HCT116 (cell line): ENCODE data around the gene TPP1. TPM values are rescaled to one million over a fixed set of nuclear protein-coding genes. Genes with fewer than 3 reads are reported as not detected.

Source experiments
- ATAC-seq: fragments of 200-7000 bp; cut with Tn5 transposase; 2 replicates; pipeline ENCODE4 v1.9.1; 2020; ENCODE audit warnings: mild to moderate bottlenecking, moderate library complexity
- BruUV-seq: library from RNA; stranded (reverse); fragments of 400-500 nt; replicated peaks from 2 replicates; lab custom pipeline; 2021; lab: Mats Ljungman, UMichigan
- CTCF ChIA-PET: fragments of 300-600 bp; sonication (Branson Sonifier 250); formaldehyde crosslinking; loops from one replicate; lab custom pipeline; 2021; ENCODE audit warnings: antibody characterized with exemption; lab: Charles Lee
- POLR2A ChIA-PET: fragments of 300-600, 350-600 bp; sonication (Branson Sonifier 250); formaldehyde crosslinking; loops from one replicate; lab custom pipeline; 2021; ENCODE audit warnings: antibody characterized with exemption; lab: Charles Lee
- RAD21 ChIA-PET, 2 experiments: fragments of 300-600 bp; sonication (Branson Sonifier 250); formaldehyde crosslinking; loops; one replicate each; lab custom pipeline; 2023; ENCODE audit warnings: low total read pairs in 2 of 2; ENCODE audit not compliant: uncharacterized antibody in 2 of 2, unreplicated experiment in 2 of 2, low non-redundant PET in 1 of 2; lab: Charles Lee
- DNase-seq: peaks from one replicate; pipeline ENCODE4 v3.0.0-alpha.2; 2010; ENCODE audit warnings: low read depth, low spot score
- H2AFZ ChIP-seq: fragments of 200-600 bp; shearing (Covaris generic), sonication (generic); 2 replicates; pipeline ENCODE4 v1.6.1; 2017; ENCODE audit warnings: low read depth, mixed run types, mixed read lengths, antibody characterized with exemption, low read length; ENCODE audit not compliant: poor library complexity, severe bottlenecking
- H3K27ac ChIP-seq: 2 replicates; pipeline ENCODE4 v1.5.1; 2012; ENCODE audit warnings: low read depth, low read length
- H3K27me3 ChIP-seq: fragments of 200-600 bp; sonication (generic); 2 replicates; pipeline ENCODE4 v1.6.1; 2016; ENCODE audit warnings: mixed run types, low read length, mixed read lengths; ENCODE audit not compliant: insufficient read depth
- H3K36me3 ChIP-seq, 2 experiments: fragments of 200-500 bp in 1 of 2; fragments of 200-600 bp in 1 of 2; sonication (Bioruptor generic) in 1 of 2; sonication (generic) in 1 of 2; 2 replicates each; pipeline versions ENCODE4 v1.5.1 to v1.6.1; 2014 to 2016; ENCODE audit warnings: low read length in 2 of 2, inconsistent platforms in 1 of 2, mixed read lengths in 1 of 2, mixed run types in 1 of 2; ENCODE audit not compliant: insufficient read depth in 2 of 2, control insufficient read depth in 1 of 2
- H3K4me1 ChIP-seq, 2 experiments: fragments of 200-600 bp in 1 of 2; sonication (generic) in 1 of 2; 2 replicates each; pipeline versions ENCODE4 v1.5.1 to v1.6.1; 2012 to 2017; ENCODE audit warnings: low read length in 2 of 2, inconsistent platforms in 1 of 2, mild to moderate bottlenecking in 1 of 2, mixed read lengths in 1 of 2, mixed run types in 1 of 2, moderate library complexity in 1 of 2; ENCODE audit not compliant: insufficient read depth in 2 of 2, control insufficient read depth in 1 of 2
- H3K4me2 ChIP-seq: fragments of 200-600 bp; sonication (generic); 2 replicates; pipeline ENCODE4 v1.6.1; 2017; ENCODE audit warnings: mixed run types, low read length, mixed read lengths
- H3K4me3 ChIP-seq, 2 experiments: fragments of 200-600 bp in 1 of 2; sonication (generic) in 1 of 2; replicated peaks in 1 of 2; 2 replicates each; pipeline ENCODE4 v1.5.1; 2011 to 2016; ENCODE audit warnings: low read length in 2 of 2, control low read depth in 1 of 2, low read depth in 1 of 2, mild to moderate bottlenecking in 1 of 2, mixed read lengths in 1 of 2, mixed run types in 1 of 2
- H3K79me2 ChIP-seq: fragments of 200-600 bp; sonication (generic); 2 replicates; pipeline ENCODE4 v1.6.1; 2017; ENCODE audit warnings: mild to moderate bottlenecking, mixed run types, low read length, moderate library complexity, mixed read lengths; ENCODE audit not compliant: insufficient read depth
- H3K9ac ChIP-seq: fragments of 200-600 bp; sonication (generic); 2 replicates; pipeline ENCODE4 v1.6.1; 2016; ENCODE audit warnings: low read length, mixed read lengths
- H3K9me2 ChIP-seq: fragments of 200-600 bp; sonication (generic), shearing (Covaris generic); 2 replicates; pipeline ENCODE4 v1.6.1; 2017; ENCODE audit warnings: mixed run types, mild to moderate bottlenecking, moderate library complexity; ENCODE audit not compliant: insufficient read depth
- H3K9me3 ChIP-seq, 2 experiments: fragments of 200-500 bp in 1 of 2; fragments of 200-600 bp in 1 of 2; sonication (Bioruptor generic) in 1 of 2; sonication (generic) in 1 of 2; 2 replicates each; pipeline ENCODE4 v1.6.1; 2014 to 2017; ENCODE audit warnings: low read length in 2 of 2, mixed read lengths in 2 of 2, inconsistent platforms in 1 of 2, low read depth in 1 of 2, mild to moderate bottlenecking in 1 of 2, mixed run types in 1 of 2, moderate library complexity in 1 of 2; ENCODE audit not compliant: control insufficient read depth in 1 of 2, insufficient read depth in 1 of 2
- H4K20me1 ChIP-seq: fragments of 200-600 bp; sonication (generic), shearing (Covaris generic); 2 replicates; pipeline ENCODE4 v1.6.1; 2017; ENCODE audit warnings: mixed run types, mild to moderate bottlenecking, moderate library complexity; ENCODE audit not compliant: insufficient read depth
- ELF1 ChIP-seq: IDR thresholded peaks from 2 replicates; pipeline ENCODE4 v1.6.1; 2012; ENCODE audit warnings: low read depth, borderline replicate concordance
- FOSL1 ChIP-seq: IDR thresholded peaks from 2 replicates; pipeline ENCODE4 v1.6.1; 2012; ENCODE audit warnings: low read depth
- POLR2AphosphoS5 ChIP-seq: IDR thresholded peaks from 2 replicates; pipeline ENCODE4 v1.6.1; 2011; ENCODE audit warnings: mild to moderate bottlenecking, low read depth, low read length, moderate library complexity
- RAD21 ChIP-seq: IDR thresholded peaks from 2 replicates; pipeline ENCODE4 v1.6.1; 2012; ENCODE audit warnings: low read depth, mild to moderate bottlenecking
- SIN3A ChIP-seq: IDR thresholded peaks from 2 replicates; pipeline ENCODE4 v1.6.1; 2012; ENCODE audit warnings: low read depth
- SRF ChIP-seq: IDR thresholded peaks from 2 replicates; pipeline ENCODE4 v1.6.1; 2012; ENCODE audit warnings: low read depth
- YY1 ChIP-seq: IDR thresholded peaks from 2 replicates; pipeline ENCODE4 v1.6.1; 2011; ENCODE audit warnings: low read length, low read depth, moderate library complexity, mild to moderate bottlenecking; ENCODE audit not compliant: insufficient replicate concordance; ENCODE audit errors: extremely low read depth
- ZFX ChIP-seq: fragments of 450-650 bp; IDR thresholded peaks from 2 replicates; pipeline ENCODE4 v1.6.1; 2017
- intact Hi-C: fragments of 100-400 bp; cut with micrococcal nuclease; formaldehyde crosslinking; loops from 2 replicates; pipeline ENCODE4 v1.10.0; 2022
- total RNA-seq: library from RNA; stranded (reverse); gene quantifications from one replicate; pipeline ENCODE4 v1.2.1, GENCODE V29; 2021; ENCODE audit not compliant: unreplicated experiment
- TF ChIP-seq, protein P1 (sequence below): IDR thresholded peaks from 2 replicates; pipeline ENCODE4 v1.6.1; 2012
- TF ChIP-seq, protein P2 (sequence below): IDR thresholded peaks from 2 replicates; pipeline ENCODE4 v1.6.1; 2012

Gene TPP1
- total RNA-seq, 1 experiment from 2014 or later: 44.7 TPM

DNA sequence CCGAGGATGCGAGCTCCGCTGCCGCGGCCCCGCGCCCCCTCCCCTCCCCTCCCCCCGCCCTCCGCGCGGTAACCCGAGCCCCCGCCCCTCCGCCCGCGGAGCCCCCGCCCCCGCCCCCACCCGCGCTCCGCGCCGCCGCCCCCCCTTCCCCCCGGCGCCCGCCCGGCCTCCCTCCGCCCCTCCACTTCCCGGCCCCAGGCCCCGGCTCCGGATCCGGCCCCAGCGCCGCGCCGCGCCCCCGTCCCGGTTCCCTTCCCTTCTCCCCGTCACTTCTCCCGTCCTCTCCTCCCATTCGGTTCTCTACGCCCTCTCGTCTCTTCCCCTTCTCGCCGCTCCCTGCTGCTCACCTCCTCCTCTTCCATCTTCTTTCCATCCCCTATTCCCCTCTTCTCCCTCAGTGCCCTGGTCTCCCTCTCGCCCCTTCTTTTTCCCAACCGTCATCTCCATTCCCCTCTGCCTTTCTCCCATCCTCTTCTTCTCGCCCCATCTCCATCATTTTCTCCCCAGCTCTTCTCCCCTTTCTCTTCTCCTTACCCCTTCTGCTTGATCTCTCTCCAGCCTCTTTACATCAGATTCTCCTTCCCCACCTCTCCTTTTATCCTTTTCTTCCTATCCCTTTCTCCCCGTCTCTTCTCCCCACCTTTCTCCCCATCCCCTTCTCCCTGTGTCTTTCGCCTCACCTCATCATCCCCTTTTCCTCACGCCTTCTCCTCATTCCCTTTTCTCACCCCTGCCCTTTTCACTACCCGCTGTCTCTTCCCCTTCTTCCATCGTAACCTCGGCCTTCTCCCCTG is 36.8 kb upstream of the TPP1 start, which contains the start of gene DCHS1:
TSS of gene DCHS1 (minus strand) at position 20 of the 794 bp plus-strand sequence. CDS start 14,196 bp downstream, outside the sequence.
- Histone ChIP-seq H3K27me3 (peaks cover 14% of the 10 kb centered on the region; the same call in 1 of the 2 replicates), H3K4me3 (no peak within 1 kb of the TSS), H3K36me3 (no peaks in the 10 kb centered on the region), H3K4me1 (peaks cover 0 to 2% of the 10 kb centered on the region in 2 experiments; a peak in 2 of 4 replicates), H3K27ac (no peak within 1 kb of the TSS), H3K9ac (no peak within 1 kb of the TSS), H3K4me2 (no peak within 1 kb of the TSS), H3K79me2 (no peaks in the 10 kb centered on the region)
- RAD21 ChIA-PET: no interaction called here
- no peak for DNase-seq
- ATAC-seq: no peak
- intact Hi-C loops: no loop called here
- no TSS peak for BruUV-seq
- TF ChIP-seq POLR2AphosphoS5 (no peak), RAD21 (no peak), SIN3A (no peak), SRF (no peak), ELF1 (no peak), ZFX (no peak), FOSL1 (no peak), YY1 (no peak)
- TF ChIP-seq, protein P1, sequence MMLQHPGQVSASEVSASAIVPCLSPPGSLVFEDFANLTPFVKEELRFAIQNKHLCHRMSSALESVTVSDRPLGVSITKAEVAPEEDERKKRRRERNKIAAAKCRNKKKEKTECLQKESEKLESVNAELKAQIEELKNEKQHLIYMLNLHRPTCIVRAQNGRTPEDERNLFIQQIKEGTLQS: no peak
- TF ChIP-seq, protein P2, sequence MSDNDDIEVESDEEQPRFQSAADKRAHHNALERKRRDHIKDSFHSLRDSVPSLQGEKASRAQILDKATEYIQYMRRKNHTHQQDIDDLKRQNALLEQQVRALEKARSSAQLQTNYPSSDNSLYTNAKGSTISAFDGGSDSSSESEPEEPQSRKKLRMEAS: no peak
- TF ChIP-seq, all 23 proteins: peak for 0
- no peaks in the 10 kb centered on the region for H4K20me1 ChIP-seq
- ChIA-PET CTCF (interaction anchor here (1.3 kb wide), 1 partner anchor 125 kb away, joined by 3 read pairs; no protein-coding TSS in a partner anchor), POLR2A (no interaction called here)
- no peaks in the 10 kb centered on the region for H3K9me3 ChIP-seq
- H3K9me2 ChIP-seq: no peaks in the 10 kb centered on the region
- H2AFZ ChIP-seq: no peak within 1 kb of the TSS
